Liver (tissue), 9 donors: Measurements from ENCODE around the gene AMOTL1. TPM values are rescaled to one million over a fixed set of nuclear protein-coding genes. Genes with fewer than 3 reads are reported as not detected.

Experiments used
- DNase-seq: peaks from one replicate; pipeline ENCODE4 v3.0.0-alpha.2; 2017; ENCODE audit warnings: low spot score
- H3K27ac ChIP-seq, 2 donors: one replicate each; pipeline ENCODE4 v1.7.0; 2013; ENCODE audit warnings: inconsistent platforms in 2 of 2, low read length in 2 of 2, control low read depth in 1 of 2, low read depth in 1 of 2, mild to moderate bottlenecking in 1 of 2
- H3K27me3 ChIP-seq, 4 donors: one replicate each; pipeline versions ENCODE4 v1.6.1 to v1.7.0; 2013; ENCODE audit warnings: low read length in 3 of 4, inconsistent platforms in 1 of 4, mild to moderate bottlenecking in 1 of 4, moderate library complexity in 1 of 4; ENCODE audit not compliant: control insufficient read depth in 4 of 4, insufficient read depth in 4 of 4
- H3K36me3 ChIP-seq, 4 donors: one replicate each; pipeline versions ENCODE4 v1.6.1 to v1.7.0; 2013; ENCODE audit warnings: low read length in 3 of 4, mild to moderate bottlenecking in 3 of 4, low read depth in 1 of 4, moderate library complexity in 1 of 4; ENCODE audit not compliant: control insufficient read depth in 4 of 4, insufficient read depth in 3 of 4
- H3K4me1 ChIP-seq, 4 donors: one replicate each; pipeline versions ENCODE4 v1.6.1 to v1.7.0; 2013; ENCODE audit warnings: low read length in 3 of 4, mild to moderate bottlenecking in 3 of 4, moderate library complexity in 1 of 4; ENCODE audit not compliant: control insufficient read depth in 4 of 4, insufficient read depth in 4 of 4
- H3K4me3 ChIP-seq, 3 donors: one replicate each; pipeline versions ENCODE4 v1.6.1 to v1.7.0; 2013; ENCODE audit warnings: low read length in 3 of 3, control low read depth in 1 of 3, low read depth in 1 of 3, mild to moderate bottlenecking in 1 of 3
- H3K9ac ChIP-seq, 2 donors: one replicate each; pipeline ENCODE4 v1.7.0; 2013; ENCODE audit warnings: low read length in 2 of 2, mild to moderate bottlenecking in 2 of 2, moderate library complexity in 2 of 2, control low read depth in 1 of 2, low read depth in 1 of 2
- H3K9me3 ChIP-seq, 4 donors: one replicate each; pipeline versions ENCODE4 v1.6.1 to v1.7.0; 2013; ENCODE audit warnings: low read length in 3 of 4; ENCODE audit not compliant: control insufficient read depth in 4 of 4
- EGR1 ChIP-seq, 2 donors: IDR thresholded peaks; 2 replicates each; pipeline ENCODE4 v1.6.1; 2016 to 2018; ENCODE audit warnings: antibody characterized with exemption in 2 of 2, low read depth in 2 of 2
- FOXA1 ChIP-seq: IDR thresholded peaks from 2 replicates; pipeline ENCODE4 v1.6.1; 2016; ENCODE audit warnings: antibody characterized with exemption
- FOXA2 ChIP-seq: IDR thresholded peaks from 2 replicates; pipeline ENCODE4 v1.6.1; 2016; ENCODE audit warnings: antibody characterized with exemption
- HNF4A ChIP-seq, 2 donors: conservative IDR thresholded peaks; 2 replicates each; pipeline ENCODE4 v1.6.1; 2016; ENCODE audit warnings: antibody characterized with exemption in 2 of 2, mild to moderate bottlenecking in 2 of 2
- HNF4G ChIP-seq: IDR thresholded peaks from 2 replicates; pipeline ENCODE4 v1.6.1; 2016; ENCODE audit warnings: antibody characterized with exemption
- JUND ChIP-seq, 2 donors: IDR thresholded peaks; 2 replicates each; pipeline ENCODE4 v1.6.1; 2016; ENCODE audit warnings: antibody characterized with exemption in 2 of 2
- NR2F2 ChIP-seq: IDR thresholded peaks from 2 replicates; pipeline ENCODE4 v1.6.1; 2016; ENCODE audit warnings: antibody characterized with exemption
- RAD21 ChIP-seq, 2 donors: IDR thresholded peaks; 2 replicates each; pipeline ENCODE4 v1.6.1; 2016; ENCODE audit warnings: antibody characterized with exemption in 2 of 2, mild to moderate bottlenecking in 2 of 2
- RXRA ChIP-seq, 2 donors: IDR thresholded peaks; 2 replicates each; pipeline ENCODE4 v1.6.1; 2017 to 2018; ENCODE audit warnings: antibody characterized with exemption in 2 of 2, mild to moderate bottlenecking in 1 of 2
- SP1 ChIP-seq: IDR thresholded peaks from 2 replicates; pipeline ENCODE4 v1.6.1; 2018; ENCODE audit warnings: antibody characterized with exemption, mild to moderate bottlenecking
- TAF1 ChIP-seq: conservative IDR thresholded peaks from 2 replicates; pipeline ENCODE4 v1.6.1; 2016; ENCODE audit warnings: antibody characterized with exemption, mild to moderate bottlenecking
- WGBS: extraction: QIAGEN DNeasy Blood & Tissue Kit; methylation state at CpG from one replicate; pipeline ENCODE4 v1.1.7; 2013; 5-methylcytosine and 5-hydroxymethylcytosine counted together
- polyA plus RNA-seq, 2 donors: library from polyadenylated mRNA; stranded (reverse) in 1 of 2; unstranded in 1 of 2; fragments of 200-250 nt in 1 of 2; fragments of >200 nt in 1 of 2; fragmentation: Nextera tagmentation in 1 of 2; extraction: Ambion mirVana in 1 of 2; gene quantifications; one replicate each; pipeline versions ENCODE4 v1.2.1 to v1.2.3, GENCODE V29; 2013 to 2015
- total RNA-seq, 2 donors: library from RNA; depleted of rRNA; stranded (reverse); fragments of >200 nt; gene quantifications; one replicate each; pipeline ENCODE4 v1.2.3, GENCODE V29; 2014
- TF ChIP-seq, protein P1 (sequence below): IDR thresholded peaks from 2 replicates; pipeline ENCODE4 v1.6.1; 2016; ENCODE audit warnings: antibody characterized with exemption
- TF ChIP-seq, protein P2 (sequence below): IDR thresholded peaks from 2 replicates; pipeline ENCODE4 v1.6.1; 2016; ENCODE audit warnings: antibody characterized with exemption
- TF ChIP-seq, protein P3 (sequence below): IDR thresholded peaks from 2 replicates; pipeline ENCODE4 v1.6.1; 2016; ENCODE audit warnings: antibody characterized with exemption
- TF ChIP-seq, protein P4 (sequence below): fragments of 150-350 bp; IDR thresholded peaks from 2 replicates; pipeline ENCODE4 v1.5.1; 2017; ENCODE audit warnings: improper control_type of control experiment, low read depth, low read length; ENCODE audit not compliant: missing input control
- TF ChIP-seq, protein P5 (sequence below): IDR thresholded peaks from 2 replicates; pipeline ENCODE4 v1.6.1; 2016; ENCODE audit warnings: antibody characterized with exemption, mild to moderate bottlenecking
- donor health status: healthy.
- donor health status: healthy.
- donor health status: healthy.
- donor health status: healthy.
- donor health status: healthy.

AMOTL1 gene
- total and polyA plus RNA-seq, 4 donors = 2.2 to 29.5 (median 7.2) TPM

DNA sequence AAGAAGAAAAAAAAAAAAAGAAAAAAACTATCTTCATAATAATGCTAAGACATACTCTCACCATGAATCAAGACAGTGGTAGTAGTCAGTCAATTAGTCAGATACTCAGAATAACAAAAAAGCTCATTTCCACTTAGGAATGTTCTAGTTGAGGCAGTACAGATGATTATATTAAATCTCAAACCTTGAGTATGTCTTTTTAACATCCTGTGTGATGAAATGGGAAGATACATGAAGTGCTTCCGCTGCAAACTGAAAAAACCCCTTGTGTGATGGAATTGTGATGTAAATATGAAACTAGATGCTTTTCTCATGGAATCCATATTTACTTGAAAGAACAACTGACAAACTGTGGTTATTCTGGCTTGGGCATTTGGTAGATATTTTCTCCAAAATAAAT lies 13.7 kb downstream of the AMOTL1 start:
- no peaks in the 10 kb centered on the region for H3K27me3 ChIP-seq
- H3K36me3 ChIP-seq = no peaks in the 10 kb centered on the region
- no peak overlapping the region for H3K9ac ChIP-seq
- no peak overlapping the region for H3K27ac ChIP-seq
- DNase-seq = no peak
- 92% methylated on average over 1 of the region's 1 CpG for WGBS
- TF ChIP-seq, protein P1, sequence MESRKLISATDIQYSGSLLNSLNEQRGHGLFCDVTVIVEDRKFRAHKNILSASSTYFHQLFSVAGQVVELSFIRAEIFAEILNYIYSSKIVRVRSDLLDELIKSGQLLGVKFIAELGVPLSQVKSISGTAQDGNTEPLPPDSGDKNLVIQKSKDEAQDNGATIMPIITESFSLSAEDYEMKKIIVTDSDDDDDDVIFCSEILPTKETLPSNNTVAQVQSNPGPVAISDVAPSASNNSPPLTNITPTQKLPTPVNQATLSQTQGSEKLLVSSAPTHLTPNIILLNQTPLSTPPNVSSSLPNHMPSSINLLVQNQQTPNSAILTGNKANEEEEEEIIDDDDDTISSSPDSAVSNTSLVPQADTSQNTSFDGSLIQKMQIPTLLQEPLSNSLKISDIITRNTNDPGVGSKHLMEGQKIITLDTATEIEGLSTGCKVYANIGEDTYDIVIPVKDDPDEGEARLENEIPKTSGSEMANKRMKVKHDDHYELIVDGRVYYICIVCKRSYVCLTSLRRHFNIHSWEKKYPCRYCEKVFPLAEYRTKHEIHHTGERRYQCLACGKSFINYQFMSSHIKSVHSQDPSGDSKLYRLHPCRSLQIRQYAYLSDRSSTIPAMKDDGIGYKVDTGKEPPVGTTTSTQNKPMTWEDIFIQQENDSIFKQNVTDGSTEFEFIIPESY = no peak
- TF ChIP-seq FOXA2 (no peak), FOXA1 (no peak), EGR1 (IDR thresholded peaks at IDR 0.05; ENCODE audit: low read depth in 2 of 2) (no peak), HNF4A (conservative IDR thresholded peaks at IDR 0.05) (no peak), JUND (IDR thresholded peaks at IDR 0.05) (no peak), RXRA (IDR thresholded peaks at IDR 0.05) (no peak), HNF4G (no peak), TAF1 (no peak), NR2F2 (no peak)
- TF ChIP-seq, protein P2, sequence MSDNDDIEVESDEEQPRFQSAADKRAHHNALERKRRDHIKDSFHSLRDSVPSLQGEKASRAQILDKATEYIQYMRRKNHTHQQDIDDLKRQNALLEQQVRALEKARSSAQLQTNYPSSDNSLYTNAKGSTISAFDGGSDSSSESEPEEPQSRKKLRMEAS = no peak
- TF ChIP-seq, protein P3, sequence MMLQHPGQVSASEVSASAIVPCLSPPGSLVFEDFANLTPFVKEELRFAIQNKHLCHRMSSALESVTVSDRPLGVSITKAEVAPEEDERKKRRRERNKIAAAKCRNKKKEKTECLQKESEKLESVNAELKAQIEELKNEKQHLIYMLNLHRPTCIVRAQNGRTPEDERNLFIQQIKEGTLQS = no peak
- TF ChIP-seq, protein P4, sequence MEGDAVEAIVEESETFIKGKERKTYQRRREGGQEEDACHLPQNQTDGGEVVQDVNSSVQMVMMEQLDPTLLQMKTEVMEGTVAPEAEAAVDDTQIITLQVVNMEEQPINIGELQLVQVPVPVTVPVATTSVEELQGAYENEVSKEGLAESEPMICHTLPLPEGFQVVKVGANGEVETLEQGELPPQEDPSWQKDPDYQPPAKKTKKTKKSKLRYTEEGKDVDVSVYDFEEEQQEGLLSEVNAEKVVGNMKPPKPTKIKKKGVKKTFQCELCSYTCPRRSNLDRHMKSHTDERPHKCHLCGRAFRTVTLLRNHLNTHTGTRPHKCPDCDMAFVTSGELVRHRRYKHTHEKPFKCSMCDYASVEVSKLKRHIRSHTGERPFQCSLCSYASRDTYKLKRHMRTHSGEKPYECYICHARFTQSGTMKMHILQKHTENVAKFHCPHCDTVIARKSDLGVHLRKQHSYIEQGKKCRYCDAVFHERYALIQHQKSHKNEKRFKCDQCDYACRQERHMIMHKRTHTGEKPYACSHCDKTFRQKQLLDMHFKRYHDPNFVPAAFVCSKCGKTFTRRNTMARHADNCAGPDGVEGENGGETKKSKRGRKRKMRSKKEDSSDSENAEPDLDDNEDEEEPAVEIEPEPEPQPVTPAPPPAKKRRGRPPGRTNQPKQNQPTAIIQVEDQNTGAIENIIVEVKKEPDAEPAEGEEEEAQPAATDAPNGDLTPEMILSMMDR = no peak
- TF ChIP-seq, protein P5, sequence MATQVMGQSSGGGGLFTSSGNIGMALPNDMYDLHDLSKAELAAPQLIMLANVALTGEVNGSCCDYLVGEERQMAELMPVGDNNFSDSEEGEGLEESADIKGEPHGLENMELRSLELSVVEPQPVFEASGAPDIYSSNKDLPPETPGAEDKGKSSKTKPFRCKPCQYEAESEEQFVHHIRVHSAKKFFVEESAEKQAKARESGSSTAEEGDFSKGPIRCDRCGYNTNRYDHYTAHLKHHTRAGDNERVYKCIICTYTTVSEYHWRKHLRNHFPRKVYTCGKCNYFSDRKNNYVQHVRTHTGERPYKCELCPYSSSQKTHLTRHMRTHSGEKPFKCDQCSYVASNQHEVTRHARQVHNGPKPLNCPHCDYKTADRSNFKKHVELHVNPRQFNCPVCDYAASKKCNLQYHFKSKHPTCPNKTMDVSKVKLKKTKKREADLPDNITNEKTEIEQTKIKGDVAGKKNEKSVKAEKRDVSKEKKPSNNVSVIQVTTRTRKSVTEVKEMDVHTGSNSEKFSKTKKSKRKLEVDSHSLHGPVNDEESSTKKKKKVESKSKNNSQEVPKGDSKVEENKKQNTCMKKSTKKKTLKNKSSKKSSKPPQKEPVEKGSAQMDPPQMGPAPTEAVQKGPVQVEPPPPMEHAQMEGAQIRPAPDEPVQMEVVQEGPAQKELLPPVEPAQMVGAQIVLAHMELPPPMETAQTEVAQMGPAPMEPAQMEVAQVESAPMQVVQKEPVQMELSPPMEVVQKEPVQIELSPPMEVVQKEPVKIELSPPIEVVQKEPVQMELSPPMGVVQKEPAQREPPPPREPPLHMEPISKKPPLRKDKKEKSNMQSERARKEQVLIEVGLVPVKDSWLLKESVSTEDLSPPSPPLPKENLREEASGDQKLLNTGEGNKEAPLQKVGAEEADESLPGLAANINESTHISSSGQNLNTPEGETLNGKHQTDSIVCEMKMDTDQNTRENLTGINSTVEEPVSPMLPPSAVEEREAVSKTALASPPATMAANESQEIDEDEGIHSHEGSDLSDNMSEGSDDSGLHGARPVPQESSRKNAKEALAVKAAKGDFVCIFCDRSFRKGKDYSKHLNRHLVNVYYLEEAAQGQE = no peak
- peaks cover 0 to 10% (median 3%) of the 10 kb centered on the region in 4 donors for H3K4me1 ChIP-seq
- no peaks in the 10 kb centered on the region for H3K9me3 ChIP-seq
- H3K4me3 ChIP-seq = no peak overlapping the region

DNA sequence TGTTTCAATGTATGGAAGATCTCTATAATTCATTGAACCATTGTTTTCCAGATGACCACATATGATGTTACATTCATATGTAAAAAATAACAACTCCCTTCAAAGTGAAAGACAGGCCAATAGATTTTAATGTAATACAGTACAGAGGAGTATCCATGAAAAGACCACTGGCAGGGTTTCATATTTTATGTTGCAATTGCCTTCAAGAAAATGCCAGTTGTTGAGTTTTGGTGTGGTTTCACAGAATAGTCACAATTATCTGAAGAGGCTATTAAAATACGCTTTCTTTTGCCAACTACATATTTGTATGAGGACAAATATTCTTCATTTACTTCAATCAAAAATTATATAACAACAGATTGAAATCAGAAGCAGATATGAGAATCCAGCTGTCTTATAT lies 14.3 kb downstream of the AMOTL1 start:
- Histone ChIP-seq H3K4me3 (no peak overlapping the region), H3K27me3 (no peaks in the 10 kb centered on the region), H3K36me3 (no peaks in the 10 kb centered on the region), H3K27ac (no peak overlapping the region), H3K9me3 (no peaks in the 10 kb centered on the region), H3K4me1 (peaks cover 0 to 12% (median 7%) of the 10 kb centered on the region in 4 donors), H3K9ac (no peak overlapping the region)
- 91% methylated on average over 1 of the region's 1 CpG for WGBS
- DNase-seq = no peak
- TF ChIP-seq FOXA1 (no peak), FOXA2 (no peak), HNF4G (no peak), JUND (IDR thresholded peaks at IDR 0.05) (no peak), SP1 (no peak), NR2F2 (no peak), RAD21 (IDR thresholded peaks at IDR 0.05) (no peak)
- TF ChIP-seq, protein P5 = no peak
- TF ChIP-seq, protein P4 = no peak
- TF ChIP-seq, protein P1 = no peak
